ENCODE measurements around the gene CCDC87.

GRCh38 chr11:66555416-66555815 lies 37.4 kb downstream of the CCDC87 start:
- TF ChIP-seq CTCF (IDR thresholded peaks at IDR 0.05; ENCODE audit: borderline replicate concordance, extremely low read depth, low read length, poor library complexity, severe bottlenecking): no peak
- TF ChIP-seq EZH2 (IDR thresholded peaks at IDR 0.05; ENCODE audit: borderline replicate concordance, low read depth, low read length, severe bottlenecking): no peak

All from DND-41 (cell line).